ENCODE results near the gene HOXC10.

DNA sequence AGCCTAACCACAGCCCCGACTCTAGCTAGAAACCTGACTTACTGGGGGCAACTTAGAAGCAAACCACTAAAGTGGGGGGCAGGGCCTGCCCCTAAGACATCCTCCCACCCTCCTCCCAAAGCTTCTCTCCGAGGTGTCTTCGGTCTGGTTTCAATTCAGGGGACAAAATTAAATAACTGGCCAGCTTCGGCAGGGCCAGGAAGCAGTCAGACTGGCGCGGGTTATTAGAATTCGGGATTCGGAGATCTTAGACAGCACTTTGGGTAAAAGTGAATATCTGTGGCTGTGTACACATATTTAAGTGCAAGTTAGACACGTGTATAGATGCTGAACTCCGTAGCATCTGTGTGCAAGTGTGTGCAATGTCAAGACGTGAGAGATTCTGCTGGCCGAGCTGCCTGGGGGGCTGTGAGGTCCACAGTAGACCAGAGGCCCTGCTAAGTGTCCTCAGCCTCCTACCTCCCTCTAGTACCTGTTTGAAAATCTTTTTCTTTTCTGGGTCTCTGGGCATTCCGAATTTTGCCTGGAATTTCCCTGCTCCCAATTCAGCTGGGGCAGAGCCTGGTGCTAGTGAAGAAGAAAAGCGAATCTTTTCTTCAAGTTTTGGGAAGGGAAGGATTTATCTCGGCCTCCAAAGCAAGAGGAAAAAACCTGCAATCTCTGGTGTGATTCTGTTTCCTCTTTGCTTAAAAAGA is 4.0 kb upstream of the HOXC10 start:
- TF ChIP-seq POLR2A (IDR thresholded peaks at IDR 0.05) (no peak), EP300 (IDR thresholded peaks at IDR 0.05) (no peak)
